Activated B cell treated with CpG ODN at 0.5 μM for 24 hours (primary cell): ENCODE measurements around the gene PSKH1. TPM values are rescaled to one million over a fixed set of nuclear protein-coding genes. Genes with fewer than 3 reads are reported as not detected.

Experiments
- ATAC-seq: fragments of 200-7000 bp; cut with Tn5 transposase; one replicate; pipeline ENCODE4 v1.10.0; 2021; ENCODE audit warnings: low read depth, mild to moderate bottlenecking, moderate library complexity
- CTCF ChIA-PET: fragments of 350-600 bp; sonication (Branson Sonifier 250); formaldehyde crosslinking; loops from one replicate; lab custom pipeline; 2021; ENCODE audit warnings: antibody characterized with exemption; lab: Charles Lee
- POLR2A ChIA-PET: fragments of 350-600 bp; sonication (Branson Sonifier 250); formaldehyde crosslinking; loops from one replicate; lab custom pipeline; 2021; ENCODE audit warnings: antibody characterized with exemption; lab: Charles Lee
- DNase-seq: peaks from one replicate; pipeline ENCODE4 v3.0.0; 2022
- H3K27ac Mint-ChIP-seq: one replicate; pipeline ENCODE4 v1.8.0; 2020; ENCODE audit warnings: mixed read lengths
- H3K27me3 Mint-ChIP-seq: one replicate; pipeline ENCODE4 v1.8.0; 2021; ENCODE audit warnings: mixed read lengths
- H3K36me3 Mint-ChIP-seq: one replicate; pipeline ENCODE4 v1.8.0; 2021; ENCODE audit warnings: low read depth, mixed read lengths
- H3K4me1 Mint-ChIP-seq: one replicate; pipeline ENCODE4 v1.8.0; 2021; ENCODE audit warnings: mixed read lengths
- H3K4me3 Mint-ChIP-seq: one replicate; pipeline ENCODE4 v1.8.0; 2020; ENCODE audit warnings: mild to moderate bottlenecking, mixed read lengths
- H3K9me3 Mint-ChIP-seq: one replicate; pipeline ENCODE4 v1.8.0; 2020; ENCODE audit warnings: mixed read lengths
- CTCF ChIP-seq: fragments of 200-600 bp; IDR thresholded peaks from one replicate; pipeline ENCODE4 v1.8.0; 2022; ENCODE audit warnings: antibody characterized with exemption, mild to moderate bottlenecking
- intact Hi-C: fragments of 100-400 bp; cut with micrococcal nuclease; formaldehyde crosslinking; loops from one replicate; pipeline ENCODE4 v1.15.1; 2024
- total RNA-seq: library from RNA; stranded (reverse); gene quantifications from 2 replicates; pipeline ENCODE4 v1.2.3, GENCODE V29; 2022

Gene PSKH1
- total RNA-seq, 1 donor from 2014 or later = 22.0 TPM

GRCh38 chr16:67930191-67930590 is 37.1 kb downstream of the PSKH1 start:
- no peak overlapping the region for H3K27ac Mint-ChIP-seq
- DNase-seq = no peak
- H3K4me1 Mint-ChIP-seq = peaks cover 34% of the 10 kb centered on the region
- H3K27me3 Mint-ChIP-seq = no peaks in the 10 kb centered on the region
- TF ChIP-seq CTCF = no peak
- ChIA-PET CTCF (interaction anchor here (2.3 kb wide), 1 partner anchor 258 kb away, joined by 9 read pairs; no protein-coding TSS in a partner anchor), POLR2A (no interaction called here)
- no peak overlapping the region for H3K4me3 Mint-ChIP-seq
- no peak for ATAC-seq
- H3K36me3 Mint-ChIP-seq = peaks cover 62% of the 10 kb centered on the region
- H3K9me3 Mint-ChIP-seq = no peaks in the 10 kb centered on the region
- intact Hi-C loops = no loop called here

- H3K9me3 Mint-ChIP-seq = no peaks in the 10 kb centered on the region
- ChIA-PET CTCF (no interaction called here), POLR2A (interaction anchor here (1.0 kb wide), 1 partner anchor 410 kb away, joined by 3 read pairs; no protein-coding TSS in a partner anchor)
- peaks cover 33% of the 10 kb centered on the region for H3K4me1 Mint-ChIP-seq
- intact Hi-C loops = no loop called here
- H3K36me3 Mint-ChIP-seq = peaks cover 68% of the 10 kb centered on the region
- no peaks in the 10 kb centered on the region for H3K27me3 Mint-ChIP-seq
- no peak for TF ChIP-seq CTCF
- no peak overlapping the region for H3K4me3 Mint-ChIP-seq
- DNase-seq = no peak
- no peak for ATAC-seq
- H3K27ac Mint-ChIP-seq = no peak overlapping the region
Observed at GRCh38 chr16:67930678-67931211, 37.7 kb downstream of the PSKH1 start.

DNA sequence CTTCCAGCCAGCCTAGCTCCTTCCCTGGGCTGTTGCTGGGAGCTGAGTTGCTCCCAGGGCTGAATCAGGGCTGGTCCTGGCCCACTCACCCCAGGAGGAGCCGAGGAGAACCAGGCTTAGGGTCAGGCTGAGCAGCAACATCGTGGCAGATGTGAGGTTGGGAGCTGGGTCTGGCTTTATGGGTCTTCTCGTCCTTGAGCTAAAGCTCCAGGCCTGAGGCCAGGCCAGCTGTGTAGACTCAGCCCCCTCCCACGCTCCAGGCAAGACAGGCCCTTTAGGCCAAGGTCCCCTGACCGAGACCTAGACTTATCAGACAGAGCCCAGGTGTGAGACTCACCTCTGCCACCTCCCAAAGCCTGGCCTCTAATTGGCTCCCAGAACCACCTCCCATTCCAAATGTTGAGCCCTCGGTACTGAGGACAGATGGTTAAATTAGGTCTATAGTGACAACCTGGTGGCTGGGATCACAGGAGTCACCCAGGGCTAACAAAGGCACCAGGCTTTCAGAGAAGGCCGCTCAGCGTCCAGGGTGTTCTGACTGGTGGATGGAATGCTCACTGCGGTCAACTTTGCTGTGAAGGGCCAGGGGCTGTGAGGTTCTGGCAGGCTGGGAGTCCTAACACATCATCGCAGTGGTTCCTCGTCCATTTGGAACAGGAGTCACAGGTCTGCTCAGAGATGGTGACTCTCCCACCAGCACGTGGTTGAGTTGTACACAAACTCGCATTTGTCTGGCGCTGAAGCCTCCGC is 38.8 kb downstream of the PSKH1 start, which contains the start of gene CTRL:
CTRL (minus strand) TSS at position 151 of the 750 bp plus-strand sequence; CDS start at position 141, 10 bp downstream.
- H3K9me3 Mint-ChIP-seq = no peaks in the 10 kb centered on the region
- ATAC-seq = no peak
- ChIA-PET POLR2A (interaction anchor here (0.6 kb wide), 1 partner anchor 91 kb away, joined by 3 read pairs; the partner anchor contains the start of genes DDX28 and DUS2), CTCF (interaction anchor here (0.8 to 1.1 kb wide), 2 partner anchors 10 to 109 kb away, joined by 3 read pairs; no protein-coding TSS in a partner anchor)
- DNase-seq = no peak
- no peak within 1 kb of the TSS for H3K27ac Mint-ChIP-seq
- intact Hi-C loops = no loop called here
- H3K4me1 Mint-ChIP-seq = peaks cover 26% of the 10 kb centered on the region
- H3K4me3 Mint-ChIP-seq = no peak within 1 kb of the TSS
- H3K27me3 Mint-ChIP-seq = no peaks in the 10 kb centered on the region
- no peak for TF ChIP-seq CTCF
- peaks cover 78% of the 10 kb centered on the region for H3K36me3 Mint-ChIP-seq

GRCh38 chr16:67932462-67932840 is 39.4 kb downstream of the PSKH1 start:
- H3K36me3 Mint-ChIP-seq = peaks cover 78% of the 10 kb centered on the region
- DNase-seq (no peak), ATAC-seq (no peak)
- CTCF ChIA-PET = interaction anchor here (0.8 to 1.1 kb wide), 2 partner anchors 10 to 109 kb away, joined by 3 read pairs; no protein-coding TSS in a partner anchor
- intact Hi-C loops = no loop called here
- H3K27me3 Mint-ChIP-seq = no peaks in the 10 kb centered on the region
- H3K9me3 Mint-ChIP-seq = no peaks in the 10 kb centered on the region
- H3K27ac Mint-ChIP-seq = no peak overlapping the region
- POLR2A ChIA-PET = interaction anchor here (0.5 to 0.6 kb wide), 2 partner anchors 9 to 91 kb away, joined by 3 read pairs; partner anchors contain the start of genes DDX28 and DUS2
- no peak overlapping the region for H3K4me3 Mint-ChIP-seq
- TF ChIP-seq CTCF = no peak
- peaks cover 31% of the 10 kb centered on the region for H3K4me1 Mint-ChIP-seq

DNA sequence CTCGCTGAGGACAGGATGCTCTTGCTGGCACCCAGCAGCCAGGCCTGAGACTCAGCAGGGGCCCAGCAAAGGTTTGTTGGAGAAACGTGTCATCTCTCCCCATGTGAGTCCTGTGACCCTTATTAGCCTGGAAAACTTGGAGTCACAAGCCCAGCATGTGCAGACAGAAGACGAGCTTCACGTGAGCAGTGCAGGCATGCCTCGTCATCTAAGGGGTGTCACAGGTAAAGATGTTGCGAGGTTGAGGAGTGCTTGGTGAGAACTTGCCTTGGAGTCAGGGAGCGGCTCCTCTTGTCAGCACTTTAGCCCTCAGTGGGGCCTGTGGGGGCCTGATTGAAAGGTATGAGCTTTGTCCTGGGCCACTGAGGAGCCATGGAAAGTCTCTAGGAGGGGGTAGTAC is 40.8 kb downstream of the PSKH1 start:
- ChIA-PET CTCF (interaction anchor here (1.4 to 4.0 kb wide), 2 partner anchors 107 to 261 kb away, joined by 4 to 28 read pairs; no protein-coding TSS in a partner anchor), POLR2A (interaction anchor here (0.5 to 0.6 kb wide), 2 partner anchors 14 to 441 kb away, joined by 3 read pairs; no protein-coding TSS in a partner anchor)
- Mint-ChIP-seq H3K27ac (no peak overlapping the region), H3K27me3 (no peaks in the 10 kb centered on the region), H3K9me3 (no peaks in the 10 kb centered on the region), H3K4me1 (peaks cover 23% of the 10 kb centered on the region), H3K36me3 (peaks cover 67% of the 10 kb centered on the region), H3K4me3 (no peak overlapping the region)
- no peak for ATAC-seq
- DNase-seq = no peak
- TF ChIP-seq CTCF = no peak
- intact Hi-C loops = no loop called here
